Activated CD8-positive, alpha-beta T cell treated with anti-CD3 and anti-CD28 coated beads for 36 hours (primary cell): ENCODE results near the gene GPX3. TPM values are rescaled to one million over a fixed set of nuclear protein-coding genes. Genes with fewer than 3 reads are reported as not detected.

Experiments used
- ATAC-seq: fragments of 200-7000 bp; cut with Tn5 transposase; one replicate; pipeline ENCODE4 v1.10.0; 2021; ENCODE audit warnings: mild to moderate bottlenecking, moderate library complexity
- CTCF ChIA-PET: fragments of 350-600 bp; sonication (Branson Sonifier 250); formaldehyde crosslinking; loops from one replicate; lab custom pipeline; 2021; ENCODE audit warnings: antibody characterized with exemption; lab: Charles Lee
- POLR2A ChIA-PET: fragments of 350-600 bp; sonication (Branson Sonifier 250); formaldehyde crosslinking; loops from one replicate; lab custom pipeline; 2021; ENCODE audit warnings: antibody characterized with exemption; lab: Charles Lee
- DNase-seq: peaks from one replicate; pipeline ENCODE4 v3.0.0-alpha.2; 2020
- H3K27ac Mint-ChIP-seq: one replicate; pipeline ENCODE4 v1.8.0; 2021; ENCODE audit warnings: mild to moderate bottlenecking, mixed read lengths
- H3K27me3 Mint-ChIP-seq: one replicate; pipeline ENCODE4 v1.8.0; 2021; ENCODE audit warnings: mixed read lengths
- H3K36me3 Mint-ChIP-seq: one replicate; pipeline ENCODE4 v1.8.0; 2021; ENCODE audit warnings: low read depth, mixed read lengths
- H3K4me1 Mint-ChIP-seq: one replicate; pipeline ENCODE4 v1.8.0; 2021; ENCODE audit warnings: low read depth, mixed read lengths
- H3K4me3 Mint-ChIP-seq: one replicate; pipeline ENCODE4 v1.8.0; 2021; ENCODE audit warnings: mild to moderate bottlenecking, moderate library complexity, mixed read lengths
- H3K9me3 Mint-ChIP-seq: one replicate; pipeline ENCODE4 v1.8.0; 2021; ENCODE audit warnings: mixed read lengths
- CTCF ChIP-seq: fragments of 200-600 bp; IDR thresholded peaks from one replicate; pipeline ENCODE4 v1.8.0; 2022; ENCODE audit warnings: antibody characterized with exemption, mild to moderate bottlenecking
- intact Hi-C: fragments of 100-400 bp; cut with micrococcal nuclease; formaldehyde crosslinking; loops from one replicate; pipeline ENCODE4 v1.10.0; 2022
- total RNA-seq, 2 experiments: library from RNA; stranded (reverse); gene quantifications; one replicate each; pipeline ENCODE4 v1.2.3, GENCODE V29; 2021

GPX3 gene
- total RNA-seq, 2 experiments from 2014 or later: not detected

DNA sequence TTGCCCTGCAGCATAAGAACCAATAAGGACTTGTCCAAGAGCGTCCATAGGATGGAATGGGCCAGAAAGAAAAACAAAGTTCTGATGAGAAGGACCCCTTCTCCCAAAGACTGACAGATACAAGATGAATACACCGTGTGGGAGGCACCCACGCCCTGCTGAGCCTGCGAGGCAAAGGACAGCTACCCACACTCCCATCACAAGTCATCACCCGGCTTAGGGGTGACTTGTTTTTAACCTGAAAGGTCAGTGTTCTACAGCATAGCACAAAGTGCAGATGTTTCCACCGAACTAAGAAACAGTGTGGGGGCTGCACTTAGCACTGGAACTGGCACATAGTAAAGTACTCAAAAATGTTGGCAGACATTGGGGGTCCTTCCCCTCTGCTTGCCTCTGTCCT lies 46.5 kb downstream of the GPX3 start:
- TF ChIP-seq CTCF: no peak
- Mint-ChIP-seq H3K4me3 (peak overlapping the region; percentile 23), H3K27me3 (no peaks in the 10 kb centered on the region), H3K9me3 (no peaks in the 10 kb centered on the region), H3K4me1 (peaks cover 95% of the 10 kb centered on the region), H3K27ac (peak overlapping the region; percentile 85), H3K36me3 (peaks cover 61% of the 10 kb centered on the region)
- ChIA-PET CTCF (interaction anchor here (1.0 to 3.1 kb wide), 5 partner anchors 15 to 172 kb away, joined by 3 to 16 read pairs (median 5); no protein-coding TSS in a partner anchor), POLR2A (interaction anchor here (1.3 to 2.6 kb wide), 4 partner anchors 9 to 31 kb away, joined by 3 to 18 read pairs (median 8); no protein-coding TSS in a partner anchor)
- ATAC-seq (peak; percentile 57), DNase-seq (peak; percentile 64)
- intact Hi-C loops: loop anchor here (5.0 kb wide), 1 partner anchor 45 kb away; no protein-coding TSS in a partner anchor

DNA sequence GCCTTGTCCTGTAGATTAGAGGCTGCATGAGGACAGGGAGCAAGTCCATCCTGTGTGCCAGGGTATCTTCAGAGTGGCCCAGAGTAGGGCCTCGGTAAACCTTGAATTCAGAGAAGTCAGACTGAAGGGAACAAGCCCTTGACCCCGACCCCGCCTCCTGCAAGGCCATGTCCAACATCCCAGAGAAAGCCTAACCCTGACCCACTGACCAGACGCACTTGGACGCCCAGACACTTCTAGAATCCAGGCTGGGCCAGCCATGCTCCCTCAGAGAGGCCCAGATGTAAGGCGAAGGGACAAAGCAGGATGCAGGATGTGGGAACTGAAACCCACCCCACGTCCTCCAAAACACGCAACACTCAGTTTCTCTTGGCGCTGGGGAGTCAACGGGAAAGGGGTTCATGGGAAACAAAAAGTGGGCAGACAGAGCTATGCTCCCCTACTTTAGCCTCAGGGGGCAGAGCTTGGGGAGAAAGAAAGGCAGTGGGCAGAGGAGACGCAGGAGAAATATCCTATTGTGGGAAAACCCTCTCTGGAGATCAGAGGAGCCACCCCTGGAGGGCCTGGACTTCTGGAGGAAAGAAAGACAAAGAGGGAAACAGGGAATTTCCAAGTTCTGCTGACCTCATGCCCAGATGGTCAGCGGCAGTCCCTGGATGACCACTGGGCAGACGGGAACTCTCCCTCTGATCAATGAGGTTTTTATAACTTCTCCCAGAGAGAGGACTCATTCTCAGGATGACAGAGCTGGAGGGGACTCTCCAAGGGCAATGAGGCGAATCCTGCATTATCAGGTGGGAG lies 47.4 kb downstream of the GPX3 start:
- Mint-ChIP-seq H3K4me1 (peaks cover 96% of the 10 kb centered on the region), H3K4me3 (peak overlapping the region; percentile 35), H3K27ac (peak overlapping the region; percentile 85), H3K36me3 (peaks cover 57% of the 10 kb centered on the region), H3K9me3 (no peaks in the 10 kb centered on the region), H3K27me3 (no peaks in the 10 kb centered on the region)
- TF ChIP-seq CTCF: no peak
- ATAC-seq: no peak
- no peak for DNase-seq
- CTCF ChIA-PET: interaction anchor here (1.3 to 3.5 kb wide), 9 partner anchors 9 to 97 kb away, joined by 3 to 27 read pairs (median 5); no protein-coding TSS in a partner anchor
- POLR2A ChIA-PET: interaction anchor here (0.8 to 3.0 kb wide), 11 partner anchors 8 to 81 kb away, joined by 3 to 25 read pairs (median 5); partner anchors contain the start of gene TNIP1
- intact Hi-C loops: loop anchor here (5.0 kb wide), 1 partner anchor 44 kb away; no protein-coding TSS in a partner anchor

- ChIA-PET CTCF (interaction anchor here (1.3 to 3.5 kb wide), 10 partner anchors 9 to 97 kb away, joined by 3 to 27 read pairs (median 6); no protein-coding TSS in a partner anchor), POLR2A (interaction anchor here (0.8 to 3.0 kb wide), 12 partner anchors 7 to 81 kb away, joined by 3 to 25 read pairs (median 4); partner anchors contain the start of gene TNIP1)
- Mint-ChIP-seq H3K4me3 (peak overlapping the region; percentile 35), H3K4me1 (peaks cover 95% of the 10 kb centered on the region), H3K27me3 (no peaks in the 10 kb centered on the region), H3K27ac (peak overlapping the region; percentile 85), H3K9me3 (no peaks in the 10 kb centered on the region), H3K36me3 (peaks cover 59% of the 10 kb centered on the region)
- DNase-seq (peak; percentile 81), ATAC-seq (peak; percentile 80)
- intact Hi-C loops: loop anchor here (5.0 kb wide), 1 partner anchor 44 kb away; no protein-coding TSS in a partner anchor
- no peak for TF ChIP-seq CTCF
Observed at GRCh38 chr5:151068433-151069197, 48.2 kb downstream of the GPX3 start.

DNA sequence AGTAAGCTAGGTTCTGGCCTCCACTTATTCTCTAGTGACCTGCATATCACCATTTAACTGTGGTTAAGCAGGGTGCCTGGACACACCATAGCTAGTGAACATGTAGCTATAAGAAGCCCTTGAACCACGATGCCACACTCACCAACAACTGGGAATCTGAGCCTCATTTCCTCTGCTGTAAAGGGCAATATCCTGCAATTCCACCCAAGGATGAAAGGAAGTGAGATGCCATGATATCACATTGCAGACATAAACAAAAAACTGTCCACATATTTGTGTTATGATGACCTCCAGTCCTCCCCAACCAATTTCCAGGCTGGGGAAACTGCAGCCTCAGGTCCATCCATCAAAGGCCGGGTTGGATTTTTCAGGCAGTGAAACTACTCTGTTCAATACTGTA lies 50.1 kb downstream of the GPX3 start:
- POLR2A ChIA-PET: interaction anchor here (0.6 to 3.0 kb wide), 5 partner anchors 8 to 88 kb away, joined by 3 to 25 read pairs (median 4); partner anchors contain the start of genes ANXA6 and TNIP1
- intact Hi-C loops: no loop called here
- DNase-seq: no peak
- H3K4me1 Mint-ChIP-seq: peaks cover 89% of the 10 kb centered on the region
- H3K9me3 Mint-ChIP-seq: no peaks in the 10 kb centered on the region
- H3K27me3 Mint-ChIP-seq: no peaks in the 10 kb centered on the region
- ATAC-seq: no peak
- H3K4me3 Mint-ChIP-seq: no peak overlapping the region
- peak overlapping the region; percentile 35 for H3K27ac Mint-ChIP-seq
- peaks cover 64% of the 10 kb centered on the region for H3K36me3 Mint-ChIP-seq
- CTCF ChIA-PET: interaction anchor here (1.1 to 3.5 kb wide), 6 partner anchors 8 to 45 kb away, joined by 3 to 27 read pairs (median 8); no protein-coding TSS in a partner anchor
- no peak for TF ChIP-seq CTCF
